Measurements from ENCODE around the gene GPR32. TPM values are rescaled to one million over a fixed set of nuclear protein-coding genes. Genes with fewer than 3 reads are reported as not detected.
A peak's percentile ranks its signal among the peaks of the same experiment; 100 is the strongest.

The GPR32 gene
- total RNA-seq, 1 donor = not detected

- no peak for DNase-seq (ENCODE audit: insufficient read length, low spot score, missing footprints)
Measured at GRCh38 chr19:50725218-50725910, 44.9 kb upstream of the GPR32 start.

GRCh38 chr19:50725911-50726230, 44.4 kb upstream of the GPR32 start:
- Histone ChIP-seq H3K79me2 (ENCODE audit: insufficient read depth, low read length) (peaks cover 25% of the 10 kb centered on the region), H3K27ac (ENCODE audit: low read depth, low read length) (peak overlapping the region; percentile 70), H2AFZ (ENCODE audit: low read length) (no peak overlapping the region), H3K36me3 (ENCODE audit: insufficient read depth, low read length) (peaks cover 12% of the 10 kb centered on the region), H3K27me3 (ENCODE audit: insufficient read depth, low read length) (no peaks in the 10 kb centered on the region), H4K20me1 (ENCODE audit: insufficient read depth, low read length) (peaks cover 14% of the 10 kb centered on the region), H3K4me3 (ENCODE audit: insufficient read depth, low read length) (peak overlapping the region; percentile 85), H3K4me1 (ENCODE audit: insufficient read depth, low read length) (peaks cover 30% of the 10 kb centered on the region), H3K9me3 (ENCODE audit: low read depth, low read length) (no peaks in the 10 kb centered on the region), H3K4me2 (ENCODE audit: insufficient read depth, low read length) (peak overlapping the region; percentile 92)
- DNase-seq (ENCODE audit: insufficient read length, low spot score, missing footprints) = no peak
- TF ChIP-seq CTCF (IDR thresholded peaks at IDR 0.05; ENCODE audit: extremely low read depth, low read depth, low read length) = no peak

More at GRCh38 chr19:50725218-50725910, 44.9 kb upstream of the GPR32 start:
- H3K27me3 ChIP-seq (ENCODE audit: insufficient read depth, low read length) = no peaks in the 10 kb centered on the region
- peaks cover 35% of the 10 kb centered on the region for H3K4me1 ChIP-seq (ENCODE audit: insufficient read depth, low read length)
- H3K4me2 ChIP-seq (ENCODE audit: insufficient read depth, low read length) = peak overlapping the region; percentile 92
- peak overlapping the region; percentile 70 for H3K27ac ChIP-seq (ENCODE audit: low read depth, low read length)
- H2AFZ ChIP-seq (ENCODE audit: low read length) = peak overlapping the region; percentile 88
- H3K9me3 ChIP-seq (ENCODE audit: low read depth, low read length) = no peaks in the 10 kb centered on the region
- no peak for TF ChIP-seq CTCF (IDR thresholded peaks at IDR 0.05; ENCODE audit: extremely low read depth, low read depth, low read length)
- H4K20me1 ChIP-seq (ENCODE audit: insufficient read depth, low read length) = peaks cover 14% of the 10 kb centered on the region
- peak overlapping the region; percentile 85 for H3K4me3 ChIP-seq (ENCODE audit: insufficient read depth, low read length)
- H3K36me3 ChIP-seq (ENCODE audit: insufficient read depth, low read length) = peaks cover 12% of the 10 kb centered on the region
- peaks cover 25% of the 10 kb centered on the region for H3K79me2 ChIP-seq (ENCODE audit: insufficient read depth, low read length)

GRCh38 chr19:50728084-50728737, 42.1 kb upstream of the GPR32 start:
- peak overlapping the region; percentile 60 for H3K4me2 ChIP-seq (ENCODE audit: insufficient read depth, low read length)
- no peaks in the 10 kb centered on the region for H3K9me3 ChIP-seq (ENCODE audit: low read depth, low read length)
- peak overlapping the region; percentile 34 for H3K4me3 ChIP-seq (ENCODE audit: insufficient read depth, low read length)

More at GRCh38 chr19:50728084-50728737, 42.1 kb upstream of the GPR32 start:
- H4K20me1 ChIP-seq (ENCODE audit: insufficient read depth, low read length) = peaks cover 14% of the 10 kb centered on the region
- peak overlapping the region; percentile 39 for H2AFZ ChIP-seq (ENCODE audit: low read length)
- peaks cover 14% of the 10 kb centered on the region for H3K4me1 ChIP-seq (ENCODE audit: insufficient read depth, low read length)
- no peak for TF ChIP-seq CTCF (IDR thresholded peaks at IDR 0.05; ENCODE audit: extremely low read depth, low read depth, low read length)
- DNase-seq (ENCODE audit: insufficient read length, low spot score, missing footprints) = peak; percentile 91
- peaks cover 12% of the 10 kb centered on the region for H3K36me3 ChIP-seq (ENCODE audit: insufficient read depth, low read length)
- H3K27ac ChIP-seq (ENCODE audit: low read depth, low read length) = no peak overlapping the region
- H3K27me3 ChIP-seq (ENCODE audit: insufficient read depth, low read length) = no peaks in the 10 kb centered on the region
- peaks cover 25% of the 10 kb centered on the region for H3K79me2 ChIP-seq (ENCODE audit: insufficient read depth, low read length)
